ENCODE results near the gene SMAD7.
A peak's percentile ranks its signal among the peaks of the same experiment; 100 is the strongest.

SMAD7 gene

DNA sequence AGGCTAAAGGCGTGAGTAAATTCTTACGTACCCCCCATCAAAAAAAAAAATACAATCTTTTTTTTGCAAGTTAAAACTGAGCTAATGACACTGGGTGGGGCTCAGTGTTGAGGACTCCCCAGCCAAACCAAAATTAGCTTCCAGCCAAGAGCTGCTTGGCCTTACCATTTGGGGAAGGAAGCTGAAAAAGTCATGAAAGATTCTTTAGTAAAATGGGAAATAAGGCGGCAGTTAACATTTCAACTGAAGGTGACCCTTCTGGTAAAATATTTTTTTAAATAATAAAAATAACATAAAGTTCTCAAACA, 16.4 kb downstream of the SMAD7 start:
- TF ChIP-seq, protein P1, sequence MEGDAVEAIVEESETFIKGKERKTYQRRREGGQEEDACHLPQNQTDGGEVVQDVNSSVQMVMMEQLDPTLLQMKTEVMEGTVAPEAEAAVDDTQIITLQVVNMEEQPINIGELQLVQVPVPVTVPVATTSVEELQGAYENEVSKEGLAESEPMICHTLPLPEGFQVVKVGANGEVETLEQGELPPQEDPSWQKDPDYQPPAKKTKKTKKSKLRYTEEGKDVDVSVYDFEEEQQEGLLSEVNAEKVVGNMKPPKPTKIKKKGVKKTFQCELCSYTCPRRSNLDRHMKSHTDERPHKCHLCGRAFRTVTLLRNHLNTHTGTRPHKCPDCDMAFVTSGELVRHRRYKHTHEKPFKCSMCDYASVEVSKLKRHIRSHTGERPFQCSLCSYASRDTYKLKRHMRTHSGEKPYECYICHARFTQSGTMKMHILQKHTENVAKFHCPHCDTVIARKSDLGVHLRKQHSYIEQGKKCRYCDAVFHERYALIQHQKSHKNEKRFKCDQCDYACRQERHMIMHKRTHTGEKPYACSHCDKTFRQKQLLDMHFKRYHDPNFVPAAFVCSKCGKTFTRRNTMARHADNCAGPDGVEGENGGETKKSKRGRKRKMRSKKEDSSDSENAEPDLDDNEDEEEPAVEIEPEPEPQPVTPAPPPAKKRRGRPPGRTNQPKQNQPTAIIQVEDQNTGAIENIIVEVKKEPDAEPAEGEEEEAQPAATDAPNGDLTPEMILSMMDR (IDR thresholded peaks at IDR 0.05; ENCODE audit: insufficient read depth, low read length, poor library complexity, severe bottlenecking), result no peak

DNA sequence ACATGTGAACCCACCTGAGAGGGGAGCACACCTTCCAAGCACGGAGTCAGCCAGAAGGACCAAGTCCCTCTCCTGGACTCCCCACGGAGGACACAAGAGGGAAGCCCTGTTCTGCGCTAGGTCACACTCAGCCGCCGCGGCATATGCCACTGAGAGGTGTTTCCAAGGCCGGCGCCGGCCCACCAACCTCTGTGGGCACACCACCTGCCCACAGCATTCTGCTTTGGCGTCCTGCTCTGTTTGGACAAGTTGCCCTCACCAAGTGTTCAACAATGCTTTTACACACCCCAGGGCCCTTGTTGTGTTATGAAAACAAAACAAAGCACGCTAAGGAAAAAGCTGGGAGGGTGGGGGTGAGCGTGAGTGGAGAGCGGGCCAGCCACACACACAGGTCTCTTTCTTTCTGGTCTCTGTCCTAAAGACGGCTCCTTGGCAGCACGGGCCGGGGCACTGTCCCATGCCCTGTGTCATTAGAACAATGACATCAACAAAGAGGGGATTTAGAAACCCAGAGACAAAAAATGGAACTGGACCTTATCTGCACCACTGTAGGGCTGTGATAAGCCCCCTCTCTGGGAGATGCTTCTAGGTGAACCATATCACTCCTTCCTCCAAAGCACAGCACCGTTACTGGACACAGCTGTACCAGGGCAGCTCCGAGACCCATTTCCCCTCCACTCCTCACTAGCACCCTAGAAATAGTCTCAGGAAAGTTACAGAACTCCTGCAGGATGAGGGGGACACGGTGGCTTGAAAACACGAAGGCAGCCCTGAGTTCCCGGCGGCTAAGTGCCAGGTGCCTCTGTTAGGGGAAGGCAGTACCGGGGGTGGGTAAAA, 17.0 kb downstream of the SMAD7 start:
- TF ChIP-seq, protein P1 (IDR thresholded peaks at IDR 0.05; ENCODE audit: insufficient read depth, low read length, poor library complexity, severe bottlenecking), result no peak
- Histone ChIP-seq H3K27me3 (replicated peaks; ENCODE audit: control insufficient read depth, insufficient read depth, low read length) (no peaks in the 10 kb centered on the region), H3K36me3 (ENCODE audit: control insufficient read depth, insufficient read depth, low read length) (peaks cover 2% of the 10 kb centered on the region; the same call in 1 of the 2 replicates), H3K4me3 (replicated peaks; ENCODE audit: low read depth, low read length) (peak overlapping the region; percentile 50)
- no peak for DNase-seq (ENCODE audit: extremely low read depth, insufficient read length)

More for the DNA sequence above, 16.4 kb downstream of the SMAD7 start:
- H3K4me3 ChIP-seq (replicated peaks; ENCODE audit: low read depth, low read length), result peak overlapping the region; percentile 50
- H3K27me3 ChIP-seq (replicated peaks; ENCODE audit: control insufficient read depth, insufficient read depth, low read length), result no peaks in the 10 kb centered on the region
- DNase-seq (ENCODE audit: extremely low read depth, insufficient read length), result no peak
- peaks cover 2% of the 10 kb centered on the region; the same call in 1 of the 2 replicates for H3K36me3 ChIP-seq (ENCODE audit: control insufficient read depth, insufficient read depth, low read length)

DNA sequence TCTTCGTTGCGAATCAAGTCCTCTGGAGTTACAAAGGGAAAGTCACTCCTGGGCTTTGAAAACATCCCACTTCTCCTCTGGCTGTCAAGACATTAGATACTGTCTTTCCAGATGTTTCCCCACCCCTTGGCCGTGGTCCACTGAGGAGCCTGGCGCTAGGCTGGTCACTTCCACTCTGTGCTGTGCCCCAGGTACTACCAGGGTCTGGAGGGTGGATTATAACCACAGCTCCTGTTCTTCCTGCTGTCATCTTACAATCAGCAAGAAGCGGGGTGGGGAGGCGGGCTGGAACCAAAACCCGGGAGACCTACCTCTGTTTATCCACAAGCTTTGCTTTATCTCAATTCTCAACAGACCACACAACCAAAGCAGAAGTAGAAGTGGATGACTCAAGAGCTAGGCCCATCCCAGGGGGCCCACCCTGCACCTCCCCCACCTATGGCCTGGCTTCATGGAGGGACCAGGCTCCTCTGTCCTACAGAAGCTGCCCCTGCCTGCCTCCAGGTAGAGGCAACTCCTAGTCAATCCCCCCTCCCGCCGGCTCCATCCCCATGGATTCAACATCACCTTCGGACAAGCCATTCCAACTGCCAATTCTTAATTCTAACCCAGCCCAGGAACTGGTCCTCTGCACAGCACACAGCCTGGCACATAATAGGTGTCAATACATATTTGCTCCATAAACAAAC, 17.8 kb downstream of the SMAD7 start:
- Histone ChIP-seq H3K27me3 (replicated peaks; ENCODE audit: control insufficient read depth, insufficient read depth, low read length) (no peaks in the 10 kb centered on the region), H3K36me3 (ENCODE audit: control insufficient read depth, insufficient read depth, low read length) (no peaks in the 10 kb centered on the region), H3K4me3 (replicated peaks; ENCODE audit: low read depth, low read length) (peak overlapping the region; percentile 50)
- peak; percentile 60 for DNase-seq (ENCODE audit: extremely low read depth, insufficient read length)
- TF ChIP-seq, protein P1 (IDR thresholded peaks at IDR 0.05; ENCODE audit: insufficient read depth, low read length, poor library complexity, severe bottlenecking), result no peak

DNA sequence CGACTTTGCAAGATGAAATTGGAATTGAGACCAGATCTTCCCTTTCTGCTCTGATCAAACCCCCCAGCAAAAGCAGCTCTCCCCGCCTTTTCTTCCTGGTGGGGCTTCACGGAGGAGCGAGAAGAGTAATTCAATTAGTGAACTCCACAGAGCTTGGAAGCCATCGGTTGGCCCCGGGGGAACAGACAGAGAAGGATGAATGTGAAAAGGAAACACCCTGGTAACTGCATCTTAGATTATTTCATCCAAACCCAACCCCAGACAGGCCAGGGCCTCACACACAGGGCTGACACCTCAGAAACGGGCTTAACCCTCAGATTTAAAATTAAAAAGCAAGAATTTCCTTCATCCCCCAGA, 18.3 kb downstream of the SMAD7 start:
- Histone ChIP-seq H3K36me3 (ENCODE audit: control insufficient read depth, insufficient read depth, low read length) (no peaks in the 10 kb centered on the region), H3K27me3 (replicated peaks; ENCODE audit: control insufficient read depth, insufficient read depth, low read length) (no peaks in the 10 kb centered on the region), H3K4me3 (replicated peaks; ENCODE audit: low read depth, low read length) (peak overlapping the region; percentile 44)
- DNase-seq (ENCODE audit: extremely low read depth, insufficient read length), result no peak
- TF ChIP-seq, protein P1 (IDR thresholded peaks at IDR 0.05; ENCODE audit: insufficient read depth, low read length, poor library complexity, severe bottlenecking), result no peak

DNA sequence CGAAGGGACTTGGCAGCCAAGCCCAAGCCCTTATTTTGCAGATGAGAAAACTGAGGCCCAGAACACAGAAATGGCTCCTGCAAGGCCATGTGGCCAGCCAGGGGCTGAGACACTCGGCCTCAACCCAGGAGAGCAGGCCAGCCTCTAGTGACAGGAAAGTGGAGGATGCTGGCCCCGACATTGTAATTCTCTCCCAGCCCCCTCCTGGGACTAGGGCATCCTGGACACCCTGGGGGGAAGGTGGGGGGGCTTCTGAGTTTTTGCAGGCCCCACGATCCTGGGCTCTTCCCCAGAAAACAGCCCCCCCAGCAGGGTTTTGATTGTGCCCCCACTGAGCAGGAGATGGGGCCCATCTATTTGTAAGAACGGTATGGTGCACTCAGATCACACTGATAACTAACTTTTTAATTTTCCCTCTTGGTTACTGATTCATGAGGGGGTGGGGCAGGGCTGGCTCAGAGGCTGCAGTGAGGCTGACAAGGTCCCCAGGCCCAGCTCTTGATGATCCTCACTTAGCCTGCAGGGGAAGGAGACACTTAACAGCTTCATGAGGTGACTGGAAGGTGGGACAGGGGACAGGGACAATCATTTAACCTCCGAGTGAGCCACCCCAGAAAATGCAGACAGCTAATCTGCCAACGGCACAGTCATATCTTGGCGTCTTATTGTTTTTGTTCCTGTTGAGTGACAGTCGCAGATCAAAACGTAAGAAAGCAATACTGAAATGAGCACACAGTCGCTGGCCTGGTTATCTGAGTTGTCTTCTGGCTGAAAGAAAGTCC, 18.9 kb downstream of the SMAD7 start:
- peak overlapping the region; percentile 44 for H3K4me3 ChIP-seq (replicated peaks; ENCODE audit: low read depth, low read length)
- DNase-seq (ENCODE audit: extremely low read depth, insufficient read length), result peak; percentile 62
- H3K36me3 ChIP-seq (ENCODE audit: control insufficient read depth, insufficient read depth, low read length), result no peaks in the 10 kb centered on the region
- H3K27me3 ChIP-seq (replicated peaks; ENCODE audit: control insufficient read depth, insufficient read depth, low read length), result no peaks in the 10 kb centered on the region
- TF ChIP-seq, protein P1 (IDR thresholded peaks at IDR 0.05; ENCODE audit: insufficient read depth, low read length, poor library complexity, severe bottlenecking), result no peak

All from GM06990 (cell line).